Activated B cell treated with CpG ODN at 0.5 μM for 24 hours (primary cell): ENCODE measurements around the gene ANKRD44. TPM values are rescaled to one million over a fixed set of nuclear protein-coding genes. Genes with fewer than 3 reads are reported as not detected.
"Not testable (repeated sequence)": the region's sequence is repeated elsewhere in the genome, so short reads cannot be mapped to it uniquely, and the experiment has no call there.

Experiments used
- ATAC-seq: fragments of 200-7000 bp; cut with Tn5 transposase; one replicate; pipeline ENCODE4 v1.10.0; 2021; ENCODE audit warnings: low read depth, mild to moderate bottlenecking, moderate library complexity
- CTCF ChIA-PET: fragments of 350-600 bp; sonication (Branson Sonifier 250); formaldehyde crosslinking; loops from one replicate; lab custom pipeline; 2021; ENCODE audit warnings: antibody characterized with exemption; lab: Charles Lee
- POLR2A ChIA-PET: fragments of 350-600 bp; sonication (Branson Sonifier 250); formaldehyde crosslinking; loops from one replicate; lab custom pipeline; 2021; ENCODE audit warnings: antibody characterized with exemption; lab: Charles Lee
- DNase-seq: peaks from one replicate; pipeline ENCODE4 v3.0.0; 2022
- H3K27ac Mint-ChIP-seq: one replicate; pipeline ENCODE4 v1.8.0; 2020; ENCODE audit warnings: mixed read lengths
- H3K27me3 Mint-ChIP-seq: one replicate; pipeline ENCODE4 v1.8.0; 2021; ENCODE audit warnings: mixed read lengths
- H3K36me3 Mint-ChIP-seq: one replicate; pipeline ENCODE4 v1.8.0; 2021; ENCODE audit warnings: low read depth, mixed read lengths
- H3K4me1 Mint-ChIP-seq: one replicate; pipeline ENCODE4 v1.8.0; 2021; ENCODE audit warnings: mixed read lengths
- H3K4me3 Mint-ChIP-seq: one replicate; pipeline ENCODE4 v1.8.0; 2020; ENCODE audit warnings: mild to moderate bottlenecking, mixed read lengths
- H3K9me3 Mint-ChIP-seq: one replicate; pipeline ENCODE4 v1.8.0; 2020; ENCODE audit warnings: mixed read lengths
- CTCF ChIP-seq: fragments of 200-600 bp; IDR thresholded peaks from one replicate; pipeline ENCODE4 v1.8.0; 2022; ENCODE audit warnings: antibody characterized with exemption, mild to moderate bottlenecking
- intact Hi-C: fragments of 100-400 bp; cut with micrococcal nuclease; formaldehyde crosslinking; loops from one replicate; pipeline ENCODE4 v1.15.1; 2024
- total RNA-seq: library from RNA; stranded (reverse); gene quantifications from 2 replicates; pipeline ENCODE4 v1.2.3, GENCODE V29; 2022

ANKRD44 gene
- total RNA-seq, 1 donor from 2014 or later, result 185 TPM

DNA sequence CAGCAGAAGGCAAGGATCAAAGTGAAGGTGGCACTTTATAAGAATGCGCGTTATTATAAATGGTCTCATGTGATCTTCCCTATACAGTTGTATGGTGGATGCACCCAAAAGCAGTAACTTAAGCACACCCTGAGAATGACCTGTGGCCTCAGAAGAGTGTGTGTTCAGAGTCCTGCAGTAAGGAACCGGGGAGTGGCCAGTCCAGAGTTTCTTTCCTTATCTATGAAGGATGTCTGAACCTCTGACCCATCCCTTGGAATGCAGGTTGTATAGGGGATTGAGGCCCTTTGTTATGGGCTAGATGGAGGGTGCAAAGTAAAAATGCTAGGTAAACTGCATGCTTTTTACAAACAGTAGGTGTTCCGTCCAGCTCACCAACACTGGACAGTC lies 43.6 kb upstream of the ANKRD44 start:
- no peaks in the 10 kb centered on the region for H3K36me3 Mint-ChIP-seq
- TF ChIP-seq CTCF, result no peak
- DNase-seq (no peak), ATAC-seq (no peak)
- ChIA-PET CTCF (interaction anchor here (1.4 kb wide), 1 partner anchor 240 kb away, joined by 7 read pairs; no protein-coding TSS in a partner anchor), POLR2A (no interaction called here)
- no peaks in the 10 kb centered on the region for H3K4me1 Mint-ChIP-seq
- no peak overlapping the region for H3K27ac Mint-ChIP-seq
- no peak overlapping the region for H3K4me3 Mint-ChIP-seq
- intact Hi-C loops, result no loop called here
- no peaks in the 10 kb centered on the region for H3K27me3 Mint-ChIP-seq
- H3K9me3 Mint-ChIP-seq, result no peaks in the 10 kb centered on the region

DNA sequence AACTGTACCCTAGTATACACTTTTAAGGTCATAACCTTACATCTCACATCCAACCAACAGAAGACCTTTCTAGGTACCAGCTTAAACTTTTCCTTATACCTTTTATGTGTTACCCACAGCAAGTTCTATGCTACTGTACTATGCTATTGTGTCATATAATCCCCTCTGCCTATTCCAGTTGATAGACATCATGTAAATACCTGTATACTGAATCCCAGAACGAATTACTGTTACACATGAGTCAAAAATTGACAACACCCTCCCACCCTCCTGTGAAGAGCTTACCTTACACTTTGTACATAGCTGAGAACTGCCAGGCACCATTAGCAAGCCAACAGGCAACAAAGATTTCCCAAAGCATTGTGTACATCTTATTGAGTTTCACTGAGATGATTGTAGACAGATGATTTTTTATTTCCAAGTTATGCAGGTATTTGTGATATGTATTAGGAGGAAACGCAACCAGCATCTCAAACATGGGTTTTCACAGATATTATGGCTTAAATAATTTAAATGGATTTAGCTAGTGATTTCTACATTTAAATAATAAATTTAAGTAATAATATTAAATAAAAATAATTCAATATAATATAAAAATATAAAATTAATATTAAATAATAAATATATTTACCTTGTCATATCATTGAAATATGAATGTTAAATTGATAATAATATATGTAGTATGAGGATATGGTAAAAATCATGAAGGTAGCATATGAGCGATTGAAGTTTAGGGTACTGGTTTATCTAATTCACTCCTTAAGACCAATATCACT lies 43.0 kb upstream of the ANKRD44 start:
- Mint-ChIP-seq H3K27ac (no peak overlapping the region), H3K4me1 (no peaks in the 10 kb centered on the region), H3K9me3 (no peaks in the 10 kb centered on the region), H3K4me3 (no peak overlapping the region), H3K27me3 (no peaks in the 10 kb centered on the region), H3K36me3 (no peaks in the 10 kb centered on the region)
- intact Hi-C loops, result no loop called here
- no peak for TF ChIP-seq CTCF
- CTCF ChIA-PET, result interaction anchor here (1.4 kb wide), 1 partner anchor 239 kb away, joined by 7 read pairs; no protein-coding TSS in a partner anchor
- ATAC-seq (no peak), DNase-seq (no peak)
- POLR2A ChIA-PET, result no interaction called here

GRCh38 chr2:197349699-197350098 lies 39.1 kb upstream of the ANKRD44 start:
- POLR2A ChIA-PET, result interaction anchor here (0.7 kb wide), 1 partner anchor 218 kb away, joined by 6 read pairs; no protein-coding TSS in a partner anchor

DNA sequence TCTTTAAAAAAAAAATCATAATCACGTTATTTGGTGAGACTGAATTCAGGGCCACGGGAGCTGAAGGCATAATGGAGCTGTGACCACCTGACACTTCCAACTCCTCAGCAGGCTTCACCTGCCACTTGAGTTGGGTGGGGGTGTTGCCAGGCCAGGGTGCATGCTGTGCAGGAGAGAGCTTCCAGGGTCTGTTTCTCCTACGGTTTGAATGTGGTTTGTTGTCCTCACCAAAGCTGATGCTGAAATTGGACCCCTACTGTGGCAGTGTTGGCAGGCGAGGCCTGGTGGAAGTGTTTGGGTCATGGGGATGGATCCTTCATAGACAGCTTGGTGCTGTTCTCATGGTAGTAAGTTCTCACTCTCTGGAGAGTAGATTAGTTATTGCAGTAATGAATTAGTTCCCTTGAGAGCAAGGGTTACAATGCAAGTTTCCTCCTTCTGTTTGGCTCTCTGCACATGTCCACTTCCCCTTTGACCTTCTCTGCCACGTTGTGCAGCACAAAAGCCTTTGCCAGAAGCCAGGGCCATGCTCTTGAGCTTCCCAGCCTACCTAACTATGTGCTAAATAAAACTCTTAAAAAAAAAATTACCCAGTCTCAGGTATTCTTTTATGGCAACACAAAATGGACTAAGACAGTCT lies 38.3 kb upstream of the ANKRD44 start:
- no peaks in the 10 kb centered on the region for H3K36me3 Mint-ChIP-seq
- no peak overlapping the region for H3K4me3 Mint-ChIP-seq
- no peaks in the 10 kb centered on the region for H3K27me3 Mint-ChIP-seq
- H3K4me1 Mint-ChIP-seq, result no peaks in the 10 kb centered on the region
- CTCF ChIA-PET, result no interaction called here
- DNase-seq (no peak), ATAC-seq (no peak)
- intact Hi-C loops, result no loop called here
- POLR2A ChIA-PET, result interaction anchor here (0.6 kb wide), 1 partner anchor 368 kb away, joined by 4 read pairs; no protein-coding TSS in a partner anchor
- no peak overlapping the region for H3K27ac Mint-ChIP-seq
- H3K9me3 Mint-ChIP-seq, result no peaks in the 10 kb centered on the region
- no peak for TF ChIP-seq CTCF

More at GRCh38 chr2:197349699-197350098, 39.1 kb upstream of the ANKRD44 start:
- H3K27ac Mint-ChIP-seq, result no peak overlapping the region
- no peaks in the 10 kb centered on the region for H3K36me3 Mint-ChIP-seq
- no peak for DNase-seq
- H3K4me3 Mint-ChIP-seq, result no peak overlapping the region
- CTCF ChIA-PET, result no interaction called here
- no peaks in the 10 kb centered on the region for H3K4me1 Mint-ChIP-seq
- intact Hi-C loops, result no loop called here
- H3K27me3 Mint-ChIP-seq, result no peaks in the 10 kb centered on the region
- H3K9me3 Mint-ChIP-seq, result no peaks in the 10 kb centered on the region
- no peak for ATAC-seq
- TF ChIP-seq CTCF, result no peak

GRCh38 chr2:197345846-197346370 lies 35.3 kb upstream of the ANKRD44 start:
- TF ChIP-seq CTCF, result no peak
- no peaks in the 10 kb centered on the region for H3K9me3 Mint-ChIP-seq
- POLR2A ChIA-PET, result no interaction called here
- H3K4me3 Mint-ChIP-seq, result no peak overlapping the region
- no peak overlapping the region for H3K27ac Mint-ChIP-seq
- CTCF ChIA-PET, result no interaction called here
- intact Hi-C loops, result no loop called here
- no peak for ATAC-seq
- H3K27me3 Mint-ChIP-seq, result no peaks in the 10 kb centered on the region
- H3K36me3 Mint-ChIP-seq, result no peaks in the 10 kb centered on the region
- DNase-seq, result no peak
- no peaks in the 10 kb centered on the region for H3K4me1 Mint-ChIP-seq

- POLR2A ChIA-PET, H3K9me3 Mint-ChIP-seq, H3K27me3 Mint-ChIP-seq, H3K4me3 Mint-ChIP-seq, H3K27ac Mint-ChIP-seq, H3K4me1 Mint-ChIP-seq, intact Hi-C loops, H3K36me3 Mint-ChIP-seq, DNase-seq, ATAC-seq, CTCF ChIA-PET: not testable (repeated sequence)
These were observed 33.4 kb upstream of the ANKRD44 start for GRCh38 chr2:197343968-197344367.
